MG63 (cell line): ENCODE results near the gene OR51B4. TPM values are rescaled to one million over a fixed set of nuclear protein-coding genes. Genes with fewer than 3 reads are reported as not detected.
"Not testable (repeated sequence)": the region's sequence is repeated elsewhere in the genome, so short reads cannot be mapped to it uniquely, and the experiment has no call there.

Experiments used
- DNase-seq: peaks from one replicate; pipeline ENCODE4 v3.0.0-alpha.2; 2020
- H3K27me3 ChIP-seq: fragments of 250-450 bp; sonication (Bioruptor Pico); 2 replicates; pipeline ENCODE4 v1.5.1; 2020; ENCODE audit warnings: mild to moderate bottlenecking, moderate library complexity
- H3K36me3 ChIP-seq: fragments of 250-450 bp; sonication (Bioruptor Pico); 2 replicates; pipeline ENCODE4 v1.5.1; 2020; ENCODE audit warnings: mild to moderate bottlenecking, moderate library complexity
- H3K4me3 ChIP-seq: fragments of 250-450 bp; sonication (Bioruptor Pico); 2 replicates; pipeline ENCODE4 v1.5.1; 2020; ENCODE audit warnings: mild to moderate bottlenecking, moderate library complexity
- H3K9me3 ChIP-seq: fragments of 250-450 bp; sonication (Bioruptor Pico); 2 replicates; pipeline ENCODE4 v1.5.1; 2020; ENCODE audit warnings: mild to moderate bottlenecking, moderate library complexity
- total RNA-seq: library from RNA; depleted of rRNA; stranded (reverse); fragments of >200 nt; shearing (Covaris generic); gene quantifications from 2 replicates; pipeline ENCODE4 v1.2.3, GENCODE V29; 2014; ENCODE audit warnings: low replicate concordance; rRNA removed

The OR51B4 gene
- total RNA-seq = not detected in 2 replicates

GRCh38 chr11:5301846-5302245 is at the start of gene OR51B4:
OR51B4 (minus strand) TSS chr11:5301946; CDS start chr11:5301946, 0 bp downstream.
- no peak within 1 kb of the TSS for H3K4me3 ChIP-seq
- no peaks in the 10 kb centered on the region for H3K9me3 ChIP-seq
- DNase-seq = no peak
- H3K27me3 ChIP-seq = no peaks in the 10 kb centered on the region
- no peaks in the 10 kb centered on the region for H3K36me3 ChIP-seq

- no peak for DNase-seq
- no peaks in the 10 kb centered on the region for H3K36me3 ChIP-seq
- no peak within 1 kb of the TSS for H3K4me3 ChIP-seq
- H3K9me3 ChIP-seq = peaks cover 3% of the 10 kb centered on the region; the same call in 1 of the 2 replicates
- no peaks in the 10 kb centered on the region for H3K27me3 ChIP-seq
Observed at GRCh38 chr11:5351208-5351607, 49.5 kb upstream of the OR51B4 start, which contains the start of gene OR51B6. OR51B6 (plus strand) TSS chr11:5351508; CDS start chr11:5351508, 0 bp downstream.

GRCh38 chr11:5349550-5349949 is 47.8 kb upstream of the OR51B4 start:
- DNase-seq = no peak
- Histone ChIP-seq H3K4me3 (no peak overlapping the region), H3K9me3 (no peaks in the 10 kb centered on the region)

GRCh38 chr11:5348551-5349194 is 46.9 kb upstream of the OR51B4 start:
- no peak for DNase-seq

More at GRCh38 chr11:5349550-5349949, 47.8 kb upstream of the OR51B4 start:
- no peaks in the 10 kb centered on the region for H3K36me3 ChIP-seq
- no peaks in the 10 kb centered on the region for H3K27me3 ChIP-seq

GRCh38 chr11:5345831-5346230 is 44.1 kb upstream of the OR51B4 start:
- Histone ChIP-seq H3K27me3 (no peaks in the 10 kb centered on the region), H3K9me3 (no peaks in the 10 kb centered on the region), H3K4me3 (no peak overlapping the region), H3K36me3 (no peaks in the 10 kb centered on the region)
- no peak for DNase-seq

More at GRCh38 chr11:5348551-5349194, 46.9 kb upstream of the OR51B4 start:
- no peaks in the 10 kb centered on the region for H3K27me3 ChIP-seq
- H3K9me3 ChIP-seq = no peaks in the 10 kb centered on the region
- no peaks in the 10 kb centered on the region for H3K36me3 ChIP-seq
- H3K4me3 ChIP-seq = no peak overlapping the region

GRCh38 chr11:5343474-5344335 is 42.0 kb upstream of the OR51B4 start, which contains the start of gene OR51B5:
OR51B5 (minus strand) TSS chr11:5343524; CDS start chr11:5343524, 0 bp downstream.
- no peaks in the 10 kb centered on the region for H3K27me3 ChIP-seq
- H3K4me3 ChIP-seq = no peak within 1 kb of the TSS
- H3K36me3 ChIP-seq = no peaks in the 10 kb centered on the region
- no peak for DNase-seq
- no peaks in the 10 kb centered on the region for H3K9me3 ChIP-seq

GRCh38 chr11:5339771-5340322 is 38.1 kb upstream of the OR51B4 start:
- Histone ChIP-seq H3K27me3 (no peaks in the 10 kb centered on the region), H3K36me3 (no peaks in the 10 kb centered on the region), H3K9me3 (no peaks in the 10 kb centered on the region), H3K4me3 (no peak overlapping the region)
- no peak for DNase-seq

GRCh38 chr11:5337253-5337652 is 35.5 kb upstream of the OR51B4 start:
- H3K9me3 ChIP-seq, H3K4me3 ChIP-seq, H3K27me3 ChIP-seq, H3K36me3 ChIP-seq, DNase-seq: not testable (repeated sequence)

GRCh38 chr11:5336331-5336730 is 34.6 kb upstream of the OR51B4 start:
- Histone ChIP-seq H3K9me3 (no peaks in the 10 kb centered on the region), H3K36me3 (no peaks in the 10 kb centered on the region), H3K27me3 (no peaks in the 10 kb centered on the region), H3K4me3 (no peak overlapping the region)
- DNase-seq = no peak

- H3K36me3 ChIP-seq = no peaks in the 10 kb centered on the region
- DNase-seq = no peak
- H3K9me3 ChIP-seq = no peaks in the 10 kb centered on the region
- no peaks in the 10 kb centered on the region for H3K27me3 ChIP-seq
- no peak overlapping the region for H3K4me3 ChIP-seq
Observed at GRCh38 chr11:5335170-5335569, 33.4 kb upstream of the OR51B4 start.

GRCh38 chr11:5324197-5324596 is 22.5 kb upstream of the OR51B4 start, which contains the start of gene OR51B2:
OR51B2 (minus strand) TSS chr11:5324297; CDS start chr11:5324297, 0 bp downstream.
- Histone ChIP-seq H3K4me3 (no peak within 1 kb of the TSS), H3K27me3 (no peaks in the 10 kb centered on the region), H3K9me3 (no peaks in the 10 kb centered on the region), H3K36me3 (no peaks in the 10 kb centered on the region)
- DNase-seq = no peak

- no peak for DNase-seq
- H3K27me3 ChIP-seq = no peaks in the 10 kb centered on the region
- no peaks in the 10 kb centered on the region for H3K9me3 ChIP-seq
- no peaks in the 10 kb centered on the region for H3K36me3 ChIP-seq
- no peak overlapping the region for H3K4me3 ChIP-seq
Observed at GRCh38 chr11:5317292-5317691, 15.5 kb upstream of the OR51B4 start.

- not testable (repeated sequence) for H3K9me3 ChIP-seq, H3K36me3 ChIP-seq, DNase-seq
Observed at GRCh38 chr11:5313326-5314023, 11.7 kb upstream of the OR51B4 start.

GRCh38 chr11:5310423-5310822 is 8.7 kb upstream of the OR51B4 start:
- DNase-seq = no peak
- no peaks in the 10 kb centered on the region; the same call in 1 of the 2 replicates for H3K27me3 ChIP-seq
- H3K4me3 ChIP-seq = no peak overlapping the region
- H3K36me3 ChIP-seq = no peaks in the 10 kb centered on the region
- H3K9me3 ChIP-seq = no peaks in the 10 kb centered on the region

More at GRCh38 chr11:5313326-5314023, 11.7 kb upstream of the OR51B4 start:
- not testable (repeated sequence) for H3K4me3 ChIP-seq, H3K27me3 ChIP-seq

GRCh38 chr11:5307256-5308019 is 5.7 kb upstream of the OR51B4 start:
- H3K9me3 ChIP-seq = no peaks in the 10 kb centered on the region
- no peaks in the 10 kb centered on the region for H3K36me3 ChIP-seq
- DNase-seq = no peak
- H3K4me3 ChIP-seq = no peak overlapping the region
- H3K27me3 ChIP-seq = no peaks in the 10 kb centered on the region; the same call in 1 of the 2 replicates

GRCh38 chr11:5304046-5304445 is 2.3 kb upstream of the OR51B4 start:
- Histone ChIP-seq H3K27me3 (no peaks in the 10 kb centered on the region; the same call in 1 of the 2 replicates), H3K9me3 (no peaks in the 10 kb centered on the region), H3K36me3 (no peaks in the 10 kb centered on the region), H3K4me3 (no peak overlapping the region)
- no peak for DNase-seq
